Measurements from ENCODE around the gene FAM98A.
A peak's percentile ranks its signal among the peaks of the same experiment; 100 is the strongest.

The FAM98A gene

GRCh38 chr2:33599175-33599942 is at the start of gene FAM98A:
Gene FAM98A, minus strand, starts transcription at chr2:33599299. Its CDS starts 78 bp downstream, at chr2:33599221.
- DNase-seq = peak; percentile 94

- no peak for DNase-seq
Observed at GRCh38 chr2:33645861-33646260, 46.8 kb upstream of the FAM98A start.

- no peak for DNase-seq
Observed at GRCh38 chr2:33644215-33644614, 45.1 kb upstream of the FAM98A start.

GRCh38 chr2:33636001-33636400 is 36.9 kb upstream of the FAM98A start:
- no peak for DNase-seq

GRCh38 chr2:33634261-33634910 is 35.3 kb upstream of the FAM98A start:
- DNase-seq = no peak

GRCh38 chr2:33633315-33633714 is 34.2 kb upstream of the FAM98A start:
- no peak for DNase-seq

- DNase-seq = no peak
Observed at GRCh38 chr2:33632831-33633230, 33.7 kb upstream of the FAM98A start.

- no peak for DNase-seq
Observed at GRCh38 chr2:33628031-33628827, 29.1 kb upstream of the FAM98A start.

- DNase-seq = no peak
Observed at GRCh38 chr2:33619028-33619427, 19.9 kb upstream of the FAM98A start.

GRCh38 chr2:33617989-33618388 is 18.9 kb upstream of the FAM98A start:
- no peak for DNase-seq

- DNase-seq = no peak
Observed at GRCh38 chr2:33617401-33617800, 18.3 kb upstream of the FAM98A start.

- no peak for DNase-seq
Observed at GRCh38 chr2:33616873-33617272, 17.8 kb upstream of the FAM98A start.

GRCh38 chr2:33614190-33614589 is 15.1 kb upstream of the FAM98A start:
- DNase-seq = no peak

- no peak for DNase-seq
Observed at GRCh38 chr2:33607905-33608304, 8.8 kb upstream of the FAM98A start.

GRCh38 chr2:33607251-33607721 is 8.2 kb upstream of the FAM98A start:
- no peak for DNase-seq

- no peak for DNase-seq
Observed at GRCh38 chr2:33606622-33607021, 7.5 kb upstream of the FAM98A start.

- no peak for DNase-seq
Observed at GRCh38 chr2:33606100-33606499, 7.0 kb upstream of the FAM98A start.

GRCh38 chr2:33605056-33605455 is 6.0 kb upstream of the FAM98A start:
- no peak for DNase-seq

GRCh38 chr2:33603416-33603815 is 4.3 kb upstream of the FAM98A start:
- DNase-seq = no peak

GRCh38 chr2:33602201-33602830 is 3.2 kb upstream of the FAM98A start:
- no peak for DNase-seq

GRCh38 chr2:33599943-33600192 is 769 bp upstream of the FAM98A start:
- DNase-seq = no peak

GRCh38 chr2:33598561-33599174 is 431 bp downstream of the FAM98A start:
- DNase-seq = peak; percentile 43

- DNase-seq = no peak
Observed at GRCh38 chr2:33597026-33597425, 2.1 kb downstream of the FAM98A start.

Measured in NCI-H526 treated with DMSO at 0.1 percent for 48 hours (cell line).